ENCODE data around the gene PTGFRN.
"Not testable (repeated sequence)": the region's sequence is repeated elsewhere in the genome, so short reads cannot be mapped to it uniquely, and the experiment has no call there.

PTGFRN gene

GRCh38 chr1:116945996-116946395 lies 36.3 kb downstream of the PTGFRN start:
- no peak for DNase-seq

GRCh38 chr1:116947092-116947860 lies 37.6 kb downstream of the PTGFRN start:
- no peak for DNase-seq

- no peak for DNase-seq
Observed at GRCh38 chr1:116948046-116948445, 38.3 kb downstream of the PTGFRN start.

GRCh38 chr1:116948642-116949041 lies 38.9 kb downstream of the PTGFRN start:
- DNase-seq, result no peak

- DNase-seq, result peak; percentile 42 to 47
Observed at GRCh38 chr1:116949213-116949985, 39.7 kb downstream of the PTGFRN start.

GRCh38 chr1:116950517-116951199 lies 40.9 kb downstream of the PTGFRN start:
- DNase-seq, result no peak

GRCh38 chr1:116951200-116951935 lies 41.7 kb downstream of the PTGFRN start:
- no peak for DNase-seq

GRCh38 chr1:116952738-116953275 lies 43.1 kb downstream of the PTGFRN start:
- DNase-seq, result no peak

- DNase-seq, result no peak
Observed at GRCh38 chr1:116954440-116954839, 44.7 kb downstream of the PTGFRN start.

- DNase-seq, result no peak
Observed at GRCh38 chr1:116956378-116956777, 46.7 kb downstream of the PTGFRN start.

- no peak for DNase-seq
Observed at GRCh38 chr1:116957646-116958045, 47.9 kb downstream of the PTGFRN start.

- DNase-seq, result no peak
Observed at GRCh38 chr1:116958110-116958509, 48.4 kb downstream of the PTGFRN start.

GRCh38 chr1:116958977-116959376 lies 49.3 kb downstream of the PTGFRN start:
- no peak for DNase-seq

GRCh38 chr1:116961606-116962005 lies 51.9 kb downstream of the PTGFRN start:
- DNase-seq, result no peak

- no peak for DNase-seq
Observed at GRCh38 chr1:116962987-116963639, 53.4 kb downstream of the PTGFRN start.

- DNase-seq, result no peak
Observed at GRCh38 chr1:116966791-116967190, 57.1 kb downstream of the PTGFRN start.

GRCh38 chr1:116968724-116969123 lies 59.0 kb downstream of the PTGFRN start:
- DNase-seq, result no peak

GRCh38 chr1:116971258-116971860 lies 61.6 kb downstream of the PTGFRN start:
- DNase-seq, result no peak

GRCh38 chr1:116971965-116972673 lies 62.4 kb downstream of the PTGFRN start:
- DNase-seq, result no peak

GRCh38 chr1:116972674-116973030 lies 62.9 kb downstream of the PTGFRN start:
- no peak for DNase-seq

- DNase-seq, result not testable (repeated sequence)
Observed at GRCh38 chr1:116980309-116980708, 70.6 kb downstream of the PTGFRN start.
